K562 (cell line): ENCODE data around the gene UNC119. TPM values are rescaled to one million over a fixed set of nuclear protein-coding genes. Genes with fewer than 3 reads are reported as not detected.

Experiments used
- ATAC-seq: fragments of 200-7000 bp; cut with Tn5 transposase; 3 replicates; pipeline ENCODE4 v1.9.1; 2020; ENCODE audit warnings: moderate library complexity
- BruUV-seq: library from RNA; stranded (reverse); fragments of 400-500 nt; replicated peaks from 2 replicates; lab custom pipeline; 2021; lab: Mats Ljungman, UMichigan
- CTCF ChIA-PET: fragments of 300-600 bp; formaldehyde crosslinking; extraction: SDS; loops from one replicate; lab custom pipeline; 2021; ENCODE audit warnings: low intra/inter-chr PET ratio; lab: Yijun Ruan, JAX
- POLR2A ChIA-PET: fragments of 300-600, 350-650 bp; sonication (Branson Sonifier 250); formaldehyde crosslinking; extraction: SDS; loops from one replicate; lab custom pipeline; 2021; ENCODE audit warnings: antibody characterized with exemption, inconsistent platforms; lab: Yijun Ruan, JAX
- DNase-seq, 4 experiments: peaks; one replicate each; pipeline versions ENCODE4 v3.0.0 to v3.0.0-alpha.2; 2011 to 2018; ENCODE audit warnings: low spot score in 3 of 4, mixed read lengths in 3 of 4; ENCODE audit errors: extremely low read depth in 1 of 4
- FAIRE-seq: peaks from 2 replicates; lab custom pipeline; 2011; peaks lifted over from hg19 to GRCh38; lab: Jason Lieb, UNC
- H2AFZ ChIP-seq: 2 replicates; pipeline ENCODE4 v1.6.0; 2011; ENCODE audit warnings: low read depth, low read length, control low read depth, inconsistent platforms
- H3K27ac ChIP-seq: fragments of 200-600 bp; 3 replicates; pipeline ENCODE4 v1.8.0; 2011; ENCODE audit warnings: low read depth, mild to moderate bottlenecking, control low read depth, inconsistent platforms, low read length, moderate library complexity, mixed read lengths; ENCODE audit errors: extremely low read depth
- H3K27me3 ChIP-seq, 2 experiments: fragments of 300-600 bp in 1 of 2; 2 replicates in 1 of 2; 3 replicates in 1 of 2; pipeline versions ENCODE4 v1.6.0 to v1.8.0; 2011; ENCODE audit warnings: inconsistent platforms in 2 of 2, low read length in 2 of 2, mild to moderate bottlenecking in 1 of 2, mixed read lengths in 1 of 2, moderate library complexity in 1 of 2; ENCODE audit not compliant: control insufficient read depth in 2 of 2, insufficient read depth in 2 of 2
- H3K36me3 ChIP-seq: fragments of 300-600 bp; 3 replicates; pipeline ENCODE4 v1.8.0; 2011; ENCODE audit warnings: mild to moderate bottlenecking, low read length, inconsistent platforms; ENCODE audit not compliant: control insufficient read depth, insufficient read depth
- H3K4me1 ChIP-seq, 2 experiments: fragments of 200-600 bp in 1 of 2; replicated peaks in 1 of 2; 2 replicates in 1 of 2; 3 replicates in 1 of 2; pipeline versions ENCODE4 v1.5.1 to v1.8.0; 2011; ENCODE audit warnings: inconsistent platforms in 2 of 2, low read length in 2 of 2, mild to moderate bottlenecking in 1 of 2, mixed read lengths in 1 of 2, moderate library complexity in 1 of 2; ENCODE audit not compliant: control insufficient read depth in 2 of 2, insufficient read depth in 2 of 2
- H3K4me2 ChIP-seq: 2 replicates; pipeline ENCODE4 v1.6.1; 2011; ENCODE audit warnings: low read length, control low read depth, inconsistent platforms, mixed read lengths; ENCODE audit not compliant: insufficient read depth
- H3K4me3 ChIP-seq: fragments of 200-600 bp; sonication (generic), shearing (Covaris generic); 2 replicates; pipeline ENCODE4 v1.5.1; 2016; ENCODE audit warnings: control low read depth, inconsistent platforms
- H3K79me2 ChIP-seq: fragments of 200-600 bp; 3 replicates; pipeline ENCODE4 v1.8.0; 2011; ENCODE audit warnings: low read length, inconsistent platforms; ENCODE audit not compliant: control insufficient read depth, insufficient read depth
- H3K9ac ChIP-seq, 2 experiments: 2 replicates each; pipeline versions ENCODE4 v1.6.0 to v1.6.1; 2011; ENCODE audit warnings: low read depth in 2 of 2, low read length in 2 of 2, control low read depth in 1 of 2, inconsistent platforms in 1 of 2, mild to moderate bottlenecking in 1 of 2, mixed read lengths in 1 of 2; ENCODE audit not compliant: insufficient read depth in 1 of 2
- H3K9me1 ChIP-seq: one replicate; pipeline ENCODE4 v1.6.0; 2011; ENCODE audit warnings: inconsistent platforms, mild to moderate bottlenecking, low read length, moderate library complexity; ENCODE audit not compliant: control insufficient read depth, insufficient read depth
- H3K9me3 ChIP-seq: replicated peaks from 2 replicates; pipeline ENCODE4 v1.5.1; 2011; ENCODE audit warnings: low read depth, low read length, inconsistent platforms; ENCODE audit not compliant: control insufficient read depth, insufficient read depth
- H4K20me1 ChIP-seq: replicated peaks from 2 replicates; pipeline ENCODE4 v1.6.1; 2011; ENCODE audit warnings: low read length, inconsistent platforms, mixed read lengths; ENCODE audit not compliant: control insufficient read depth, insufficient read depth
- CBFB ChIP-seq: sonication (generic); formaldehyde crosslinking; IDR thresholded peaks from 2 replicates; pipeline ENCODE4 v1.4.0; 2020; ENCODE audit warnings: mild to moderate bottlenecking, missing genetic modification reagents
- E2F3 ChIP-seq: fragments of 250-450 bp; sonication (Bioruptor Pico); IDR thresholded peaks from 2 replicates; pipeline ENCODE4 v1.4.0; 2020; ENCODE audit warnings: mild to moderate bottlenecking
- HLTF ChIP-seq: fragments of 450-650 bp; IDR thresholded peaks from 2 replicates; pipeline ENCODE4 v1.6.1; 2016
- HNRNPUL1 ChIP-seq: fragments of 200-400 bp; formaldehyde crosslinking; IDR thresholded peaks from 2 replicates; pipeline ENCODE4 v1.6.1; 2017; ENCODE audit warnings: low read length
- KLF6 ChIP-seq: fragments of 250-450 bp; sonication (Bioruptor Pico); IDR thresholded peaks from 2 replicates; pipeline ENCODE4 v1.4.0; 2020; ENCODE audit warnings: mild to moderate bottlenecking, moderate library complexity, borderline replicate concordance
- POLR3A ChIP-seq: IDR thresholded peaks from 2 replicates; pipeline ENCODE4 v1.6.1; 2011; ENCODE audit warnings: borderline replicate concordance, mild to moderate bottlenecking, moderate library complexity; ENCODE audit not compliant: insufficient read length, insufficient read depth; ENCODE audit errors: extremely low read depth
- SAP30 ChIP-seq: fragments of 200-600 bp; sonication (generic); IDR thresholded peaks from 2 replicates; pipeline ENCODE4 v1.6.1; 2012; ENCODE audit warnings: borderline replicate concordance, low read depth, mild to moderate bottlenecking, moderate library complexity, low read length, control low read depth, inconsistent platforms; ENCODE audit not compliant: insufficient read depth, poor library complexity, severe bottlenecking
- SMAD1 ChIP-seq: fragments of 150-350 bp; IDR thresholded peaks from 2 replicates; pipeline ENCODE4 v1.6.1; 2014; ENCODE audit warnings: low read length, low read depth; ENCODE audit not compliant: partially characterized antibody
- ZBTB7A ChIP-seq: IDR thresholded peaks from 2 replicates; pipeline ENCODE4 v1.6.1; 2011; ENCODE audit warnings: low read depth, mild to moderate bottlenecking, low read length, moderate library complexity, borderline replicate concordance; ENCODE audit not compliant: control insufficient read depth
- ZNF785 ChIP-seq: fragments of 250-450 bp; sonication (Bioruptor Pico); IDR thresholded peaks from 2 replicates; pipeline ENCODE4 v1.4.0; 2020; ENCODE audit warnings: mild to moderate bottlenecking
- WGBS: fragments of 100-300 bp; shearing (Covaris generic); methylation state at CpG from one replicate; pipeline ENCODE4 v1.1.6; 2016; ENCODE audit warnings: low coverage, mixed read lengths; ENCODE audit not compliant: insufficient coverage; ENCODE audit errors: missing lambda C conversion rate; 5-methylcytosine and 5-hydroxymethylcytosine counted together
- in situ Hi-C: fragments of 300-500 bp; cut with MboI; formaldehyde crosslinking; loops from 4 replicates; pipeline ENCODE4 v1.15.0; 2018; ENCODE audit warnings: inconsistent platforms, mixed read lengths
- intact Hi-C: fragments of 100-400 bp; cut with micrococcal nuclease; formaldehyde crosslinking; loops from 2 replicates; pipeline ENCODE4 v1.14.2; 2022
- polyA plus RNA-seq, 8 experiments: library from polyadenylated mRNA; depleted of rRNA in 4 of 8; stranded (reverse) in 5 of 8; unstranded in 3 of 8; fragments of >200 nt; fragmentation: Nextera tagmentation in 2 of 8; fragmentation: Illumina TruSeq in 1 of 8; extraction: Ambion mirVana in 2 of 8; extraction: Trizol in 1 of 8; gene quantifications; 2 replicates each; pipeline versions ENCODE4 v1.2.1 to v1.2.3, GENCODE V29; 2011 to 2014; ENCODE audit warnings: inconsistent platforms in 1 of 8, missing spikeins in 1 of 8
- total RNA-seq, 7 experiments: library from RNA; depleted of rRNA in 6 of 7; stranded (reverse); fragments of >200 nt in 6 of 7; fragmentation: Illumina TruSeq in 2 of 7; extraction: Trizol in 2 of 7; gene quantifications; 2 replicates each; pipeline versions ENCODE4 v1.2.1 to v1.2.3, GENCODE V29; 2011 to 2021; ENCODE audit warnings: low replicate concordance in 1 of 7
- TF ChIP-seq, protein P1 (sequence below): fragments of 250-450 bp; sonication (Bioruptor Pico); IDR thresholded peaks from 2 replicates; pipeline ENCODE4 v1.5.0; 2021
- TF ChIP-seq, protein P2 (sequence below): fragments of 450-650 bp; conservative IDR thresholded peaks from 2 replicates; pipeline ENCODE4 v1.6.1; 2016; ENCODE audit warnings: missing genetic modification characterization, low read depth, mild to moderate bottlenecking, control low read depth, missing compliant biosample characterization
- TF ChIP-seq, protein P3 (sequence below): fragments of 250-450 bp; sonication (Bioruptor Pico); IDR thresholded peaks from 2 replicates; pipeline ENCODE4 v1.8.0; 2021; ENCODE audit warnings: mild to moderate bottlenecking, moderate library complexity
- TF ChIP-seq, protein P4 (sequence below): fragments of 250-450 bp; sonication (Bioruptor Pico); IDR thresholded peaks from 2 replicates; pipeline ENCODE4 v1.8.0; 2022; ENCODE audit warnings: inconsistent platforms

UNC119 gene
- total and polyA plus RNA-seq, 9 of the 15 experiments (the other 6 are each of a cell fraction or from before 2014, with no cell fraction given): 0.37 to 47.7 (median 16.3) TPM

DNA sequence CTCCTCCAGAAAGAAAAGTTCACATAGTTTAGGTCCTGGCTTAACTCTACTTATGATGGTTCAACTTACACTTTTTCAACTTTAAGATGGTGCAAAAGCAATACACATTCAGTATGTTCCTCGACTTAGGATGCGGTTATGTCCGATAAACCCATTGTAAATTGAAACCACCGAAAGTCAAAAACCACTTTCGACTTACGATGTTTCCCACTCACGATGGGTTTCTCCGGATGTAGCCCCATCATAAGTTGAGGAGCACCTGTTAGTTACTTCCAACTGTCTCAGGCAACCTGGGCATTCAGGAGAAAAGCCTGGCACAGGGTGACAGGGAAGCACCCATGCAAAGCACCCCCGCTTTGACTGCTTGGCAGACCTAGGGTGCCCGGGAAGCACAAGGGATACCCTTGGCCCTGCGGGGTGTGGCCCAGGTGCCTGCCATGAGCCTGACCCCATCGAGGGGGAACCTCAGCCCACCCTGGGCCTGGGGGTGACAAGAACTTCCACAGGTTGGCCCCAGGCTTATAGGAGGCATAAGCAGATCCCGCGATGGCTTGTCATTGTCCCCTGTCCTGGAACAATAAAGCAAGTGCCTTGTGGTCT is 14.0 kb downstream of the UNC119 start:
- no peak overlapping the region for H3K4me2 ChIP-seq
- H3K9ac ChIP-seq: no peak overlapping the region
- H3K36me3 ChIP-seq: no peaks in the 10 kb centered on the region
- in situ Hi-C loops (loop anchor here (5.0 kb wide), 1 partner anchor 41 kb away; no protein-coding TSS in a partner anchor), intact Hi-C loops (no loop called here)
- H3K9me1 ChIP-seq: no peaks in the 10 kb centered on the region
- no peak for FAIRE-seq
- WGBS: 7% methylated on average over 14 of the region's 14 CpGs
- no TSS peak for BruUV-seq
- no peak overlapping the region for H3K27ac ChIP-seq
- POLR2A ChIA-PET: no interaction called here
- CTCF ChIA-PET: interaction anchor here (5.1 kb wide), 1 partner anchor 44 kb away, joined by 69 read pairs; no protein-coding TSS in a partner anchor
- peaks cover 0 to 9% of the 10 kb centered on the region in 2 experiments; a peak in 3 of 5 replicates for H3K4me1 ChIP-seq
- no peak overlapping the region for H2AFZ ChIP-seq
- peaks cover 4 to 45% of the 10 kb centered on the region in 2 experiments; a peak in 4 of 5 replicates for H3K27me3 ChIP-seq
- TF ChIP-seq POLR3A: no peak
- no peak for TF ChIP-seq ZNF785 (CRISPR knock-in tag)
- no peak for TF ChIP-seq E2F3 (CRISPR knock-in tag)
- TF ChIP-seq KLF6 (CRISPR knock-in tag): no peak
- TF ChIP-seq HLTF: no peak
- TF ChIP-seq HNRNPUL1: no peak
- TF ChIP-seq, protein P1, sequence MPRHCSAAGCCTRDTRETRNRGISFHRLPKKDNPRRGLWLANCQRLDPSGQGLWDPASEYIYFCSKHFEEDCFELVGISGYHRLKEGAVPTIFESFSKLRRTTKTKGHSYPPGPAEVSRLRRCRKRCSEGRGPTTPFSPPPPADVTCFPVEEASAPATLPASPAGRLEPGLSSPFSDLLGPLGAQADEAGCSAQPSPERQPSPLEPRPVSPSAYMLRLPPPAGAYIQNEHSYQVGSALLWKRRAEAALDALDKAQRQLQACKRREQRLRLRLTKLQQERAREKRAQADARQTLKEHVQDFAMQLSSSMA: no peak
- TF ChIP-seq, protein P2, sequence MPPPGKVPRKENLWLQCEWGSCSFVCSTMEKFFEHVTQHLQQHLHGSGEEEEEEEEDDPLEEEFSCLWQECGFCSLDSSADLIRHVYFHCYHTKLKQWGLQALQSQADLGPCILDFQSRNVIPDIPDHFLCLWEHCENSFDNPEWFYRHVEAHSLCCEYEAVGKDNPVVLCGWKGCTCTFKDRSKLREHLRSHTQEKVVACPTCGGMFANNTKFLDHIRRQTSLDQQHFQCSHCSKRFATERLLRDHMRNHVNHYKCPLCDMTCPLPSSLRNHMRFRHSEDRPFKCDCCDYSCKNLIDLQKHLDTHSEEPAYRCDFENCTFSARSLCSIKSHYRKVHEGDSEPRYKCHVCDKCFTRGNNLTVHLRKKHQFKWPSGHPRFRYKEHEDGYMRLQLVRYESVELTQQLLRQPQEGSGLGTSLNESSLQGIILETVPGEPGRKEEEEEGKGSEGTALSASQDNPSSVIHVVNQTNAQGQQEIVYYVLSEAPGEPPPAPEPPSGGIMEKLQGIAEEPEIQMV (tag): no peak
- TF ChIP-seq, protein P3, sequence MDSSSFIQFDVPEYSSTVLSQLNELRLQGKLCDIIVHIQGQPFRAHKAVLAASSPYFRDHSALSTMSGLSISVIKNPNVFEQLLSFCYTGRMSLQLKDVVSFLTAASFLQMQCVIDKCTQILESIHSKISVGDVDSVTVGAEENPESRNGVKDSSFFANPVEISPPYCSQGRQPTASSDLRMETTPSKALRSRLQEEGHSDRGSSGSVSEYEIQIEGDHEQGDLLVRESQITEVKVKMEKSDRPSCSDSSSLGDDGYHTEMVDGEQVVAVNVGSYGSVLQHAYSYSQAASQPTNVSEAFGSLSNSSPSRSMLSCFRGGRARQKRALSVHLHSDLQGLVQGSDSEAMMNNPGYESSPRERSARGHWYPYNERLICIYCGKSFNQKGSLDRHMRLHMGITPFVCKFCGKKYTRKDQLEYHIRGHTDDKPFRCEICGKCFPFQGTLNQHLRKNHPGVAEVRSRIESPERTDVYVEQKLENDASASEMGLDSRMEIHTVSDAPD (CRISPR knock-in tag): no peak
- TF ChIP-seq ZBTB7A: no peak
- TF ChIP-seq CBFB (CRISPR knock-in tag): no peak
- no peak for TF ChIP-seq SAP30
- TF ChIP-seq, protein P4, sequence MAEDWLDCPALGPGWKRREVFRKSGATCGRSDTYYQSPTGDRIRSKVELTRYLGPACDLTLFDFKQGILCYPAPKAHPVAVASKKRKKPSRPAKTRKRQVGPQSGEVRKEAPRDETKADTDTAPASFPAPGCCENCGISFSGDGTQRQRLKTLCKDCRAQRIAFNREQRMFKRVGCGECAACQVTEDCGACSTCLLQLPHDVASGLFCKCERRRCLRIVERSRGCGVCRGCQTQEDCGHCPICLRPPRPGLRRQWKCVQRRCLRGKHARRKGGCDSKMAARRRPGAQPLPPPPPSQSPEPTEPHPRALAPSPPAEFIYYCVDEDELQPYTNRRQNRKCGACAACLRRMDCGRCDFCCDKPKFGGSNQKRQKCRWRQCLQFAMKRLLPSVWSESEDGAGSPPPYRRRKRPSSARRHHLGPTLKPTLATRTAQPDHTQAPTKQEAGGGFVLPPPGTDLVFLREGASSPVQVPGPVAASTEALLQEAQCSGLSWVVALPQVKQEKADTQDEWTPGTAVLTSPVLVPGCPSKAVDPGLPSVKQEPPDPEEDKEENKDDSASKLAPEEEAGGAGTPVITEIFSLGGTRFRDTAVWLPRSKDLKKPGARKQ: no peak
- TF ChIP-seq SMAD1: no peak
- TF ChIP-seq, all 486 proteins: peak for 0
- ATAC-seq: no peak
- Histone ChIP-seq H3K9me3 (no peaks in the 10 kb centered on the region), H3K79me2 (no peaks in the 10 kb centered on the region), H4K20me1 (peaks cover 18% of the 10 kb centered on the region; the same call in 1 of the 2 replicates), H3K4me3 (no peak overlapping the region)
- no peak for DNase-seq
